Osteocyte (in vitro differentiated cells): ENCODE measurements around the gene POLDIP2. TPM values are rescaled to one million over a fixed set of nuclear protein-coding genes. Genes with fewer than 3 reads are reported as not detected.
A peak's percentile ranks its signal among the peaks of the same experiment; 100 is the strongest.

Experiments used
- DNase-seq: peaks from one replicate; pipeline ENCODE4 v3.0.0; 2021; ENCODE audit warnings: mixed read lengths; ENCODE audit not compliant: unreplicated experiment; ENCODE audit errors: extremely low spot score
- H3K27ac Mint-ChIP-seq: one replicate; pipeline ENCODE4 v1.8.0; 2021; ENCODE audit warnings: mild to moderate bottlenecking, mixed read lengths; ENCODE audit not compliant: unreplicated experiment
- H3K27me3 Mint-ChIP-seq: one replicate; pipeline ENCODE4 v1.8.0; 2021; ENCODE audit warnings: mixed read lengths; ENCODE audit not compliant: unreplicated experiment
- H3K36me3 Mint-ChIP-seq: one replicate; pipeline ENCODE4 v1.8.0; 2021; ENCODE audit warnings: mixed read lengths; ENCODE audit not compliant: unreplicated experiment
- H3K4me1 Mint-ChIP-seq: one replicate; pipeline ENCODE4 v1.8.0; 2021; ENCODE audit warnings: mixed read lengths; ENCODE audit not compliant: unreplicated experiment
- H3K4me3 Mint-ChIP-seq: one replicate; pipeline ENCODE4 v1.8.0; 2021; ENCODE audit warnings: mild to moderate bottlenecking, moderate library complexity, mixed read lengths; ENCODE audit not compliant: unreplicated experiment
- H3K9me3 Mint-ChIP-seq: one replicate; pipeline ENCODE4 v1.8.0; 2021; ENCODE audit warnings: mixed read lengths; ENCODE audit not compliant: unreplicated experiment
- CTCF ChIP-seq: fragments of 200-600 bp; sonication (generic); IDR thresholded peaks from 2 replicates; pipeline ENCODE4 v1.5.0; 2021; ENCODE audit warnings: antibody characterized with exemption, mild to moderate bottlenecking, moderate library complexity
- total RNA-seq: library from RNA; stranded (reverse); gene quantifications from 2 replicates; pipeline ENCODE4 v1.2.1, GENCODE V29; 2021

Gene POLDIP2
- total RNA-seq, 1 donor from 2014 or later, result 79.8 TPM

GRCh38 chr17:28335959-28336871, 21.1 kb downstream of the POLDIP2 start:
- TF ChIP-seq CTCF, result peak; percentile 7
- Mint-ChIP-seq H3K27ac (peak overlapping the region; percentile 98), H3K4me1 (peaks cover 55% of the 10 kb centered on the region), H3K36me3 (peaks cover 14% of the 10 kb centered on the region), H3K9me3 (no peaks in the 10 kb centered on the region), H3K4me3 (peak overlapping the region; percentile 98), H3K27me3 (no peaks in the 10 kb centered on the region)
- DNase-seq, result no peak

GRCh38 chr17:28335201-28335958, 21.9 kb downstream of the POLDIP2 start, which contains the start of the genes IFT20 and TNFAIP1:
Gene IFT20 (minus strand): TSS chr17:28335472. CDS start chr17:28331985, 3,487 bp downstream.
Gene TNFAIP1 (plus strand): TSS chr17:28335761. CDS start chr17:28339522, 3,761 bp downstream.
- Mint-ChIP-seq H3K4me3 (peak within 1 kb of the TSS; percentile 98), H3K27ac (peak within 1 kb of the TSS; percentile 98), H3K27me3 (no peaks in the 10 kb centered on the region), H3K4me1 (peaks cover 55% of the 10 kb centered on the region), H3K36me3 (peaks cover 16% of the 10 kb centered on the region), H3K9me3 (no peaks in the 10 kb centered on the region)
- DNase-seq, result peak; percentile 100
- TF ChIP-seq CTCF, result no peak

- H3K9me3 Mint-ChIP-seq, result no peaks in the 10 kb centered on the region
- peak overlapping the region; percentile 95 for H3K27ac Mint-ChIP-seq
- no peak for DNase-seq
- no peak for TF ChIP-seq CTCF
- peaks cover 16% of the 10 kb centered on the region for H3K36me3 Mint-ChIP-seq
- H3K4me1 Mint-ChIP-seq, result peaks cover 55% of the 10 kb centered on the region
- no peaks in the 10 kb centered on the region for H3K27me3 Mint-ChIP-seq
- H3K4me3 Mint-ChIP-seq, result peak overlapping the region; percentile 98
Observed at GRCh38 chr17:28334666-28335200, 22.6 kb downstream of the POLDIP2 start.

- TF ChIP-seq CTCF, result no peak
- peaks cover 56% of the 10 kb centered on the region for H3K4me1 Mint-ChIP-seq
- H3K9me3 Mint-ChIP-seq, result no peaks in the 10 kb centered on the region
- H3K27ac Mint-ChIP-seq, result peak overlapping the region; percentile 95
- H3K27me3 Mint-ChIP-seq, result no peaks in the 10 kb centered on the region
- H3K36me3 Mint-ChIP-seq, result peaks cover 10% of the 10 kb centered on the region
- DNase-seq, result no peak
- H3K4me3 Mint-ChIP-seq, result peak overlapping the region; percentile 98
Observed at GRCh38 chr17:28334171-28334570, 23.2 kb downstream of the POLDIP2 start.
